MCF 10A (cell line): Measurements from ENCODE around the gene ELP5. TPM values are rescaled to one million over a fixed set of nuclear protein-coding genes. Genes with fewer than 3 reads are reported as not detected.
A peak's percentile ranks its signal among the peaks of the same experiment; 100 is the strongest.

Source experiments
- BruUV-seq: library from RNA; stranded (reverse); fragments of 400-500 nt; replicated peaks from 2 replicates; lab custom pipeline; 2021; lab: Mats Ljungman, UMichigan
- CTCF ChIA-PET: fragments of 300-600 bp; sonication (Branson Sonifier 250); formaldehyde crosslinking; extraction: SDS; loops from one replicate; lab custom pipeline; 2021; ENCODE audit warnings: antibody characterized with exemption, inconsistent platforms; lab: Yijun Ruan, JAX
- POLR2A ChIA-PET: fragments of 300-600, 350-650 bp; sonication (Branson Sonifier 250); formaldehyde crosslinking; extraction: SDS; loops from one replicate; lab custom pipeline; 2020; ENCODE audit warnings: antibody characterized with exemption, inconsistent platforms; lab: Yijun Ruan, JAX
- DNase-seq: peaks from one replicate; pipeline ENCODE4 v3.0.0-alpha.2; 2018; ENCODE audit not compliant: unreplicated experiment
- H3K27ac Mint-ChIP-seq: one replicate; pipeline ENCODE4 v1.8.0; 2022; ENCODE audit warnings: mild to moderate bottlenecking, low read depth, mixed read lengths; ENCODE audit not compliant: unreplicated experiment
- H3K27me3 Mint-ChIP-seq: one replicate; pipeline ENCODE4 v1.8.0; 2022; ENCODE audit warnings: mixed read lengths; ENCODE audit not compliant: insufficient read depth, unreplicated experiment
- H3K36me3 Mint-ChIP-seq: one replicate; pipeline ENCODE4 v1.8.0; 2022; ENCODE audit warnings: mild to moderate bottlenecking, moderate library complexity, mixed read lengths; ENCODE audit not compliant: insufficient read depth, unreplicated experiment
- H3K4me1 Mint-ChIP-seq: one replicate; pipeline ENCODE4 v1.8.0; 2022; ENCODE audit warnings: mixed read lengths; ENCODE audit not compliant: insufficient read depth, unreplicated experiment
- H3K4me3 Mint-ChIP-seq: one replicate; pipeline ENCODE4 v1.8.0; 2022; ENCODE audit warnings: mild to moderate bottlenecking, moderate library complexity, mixed read lengths; ENCODE audit not compliant: unreplicated experiment
- H3K9me3 Mint-ChIP-seq: one replicate; pipeline ENCODE4 v1.8.0; 2022; ENCODE audit warnings: mixed read lengths; ENCODE audit not compliant: unreplicated experiment
- CTCF ChIP-seq: fragments of 200-600 bp; IDR thresholded peaks from one replicate; pipeline ENCODE4 v1.8.0; 2022; ENCODE audit warnings: antibody characterized with exemption, mild to moderate bottlenecking; ENCODE audit not compliant: unreplicated experiment
- intact Hi-C: fragments of 100-400 bp; cut with micrococcal nuclease; formaldehyde crosslinking; loops from 2 replicates; pipeline ENCODE4 v1.14.1; 2022
- total RNA-seq: library from RNA; stranded (reverse); gene quantifications from 2 replicates; pipeline ENCODE4 v1.2.3, GENCODE V29; 2022

The ELP5 gene
- total RNA-seq, 1 experiment from 2014 or later, result 91.3 TPM

GRCh38 chr17:7293159-7293558 lies 41.1 kb downstream of the ELP5 start:
- BruUV-seq, result no TSS peak
- Mint-ChIP-seq H3K27me3 (peaks cover 7% of the 10 kb centered on the region), H3K9me3 (no peaks in the 10 kb centered on the region), H3K36me3 (peaks cover 10% of the 10 kb centered on the region), H3K4me1 (peaks cover 17% of the 10 kb centered on the region), H3K4me3 (peak overlapping the region; percentile 43), H3K27ac (no peak overlapping the region)
- intact Hi-C loops, result no loop called here
- ChIA-PET POLR2A (interaction anchor here (0.9 to 3.1 kb wide), 10 partner anchors 10 to 394 kb away, joined by 3 to 30 read pairs (median 4); partner anchors contain the start of genes GABARAP, NEURL4, SLC2A4 and TP53), CTCF (interaction anchor here (1.2 to 3.6 kb wide), 4 partner anchors 10 to 272 kb away, joined by 3 to 23 read pairs (median 4); partner anchors contain the start of gene SLC2A4)
- peak; percentile 94 for DNase-seq
- TF ChIP-seq CTCF, result no peak

GRCh38 chr17:7293816-7294613 lies 42.0 kb downstream of the ELP5 start:
- peak; percentile 46 for DNase-seq
- peaks cover 10% of the 10 kb centered on the region for H3K36me3 Mint-ChIP-seq
- peak overlapping the region; percentile 43 for H3K4me3 Mint-ChIP-seq
- no peak overlapping the region for H3K27ac Mint-ChIP-seq
- CTCF ChIA-PET, result interaction anchor here (1.2 to 3.6 kb wide), 3 partner anchors 14 to 273 kb away, joined by 3 to 23 read pairs (median 5); partner anchors contain the start of gene SLC2A4
- intact Hi-C loops, result no loop called here
- H3K27me3 Mint-ChIP-seq, result no peaks in the 10 kb centered on the region
- H3K9me3 Mint-ChIP-seq, result no peaks in the 10 kb centered on the region
- peaks cover 17% of the 10 kb centered on the region for H3K4me1 Mint-ChIP-seq
- TF ChIP-seq CTCF, result no peak
- POLR2A ChIA-PET, result interaction anchor here (0.9 to 3.1 kb wide), 9 partner anchors 11 to 393 kb away, joined by 3 to 30 read pairs (median 4); partner anchors contain the start of genes GABARAP, NEURL4, SLC2A4 and TP53
- BruUV-seq, result no TSS peak

- CTCF ChIA-PET, result no interaction called here
- POLR2A ChIA-PET, result no interaction called here
- intact Hi-C loops, result loop anchor here (5.0 kb wide), 1 partner anchor 247 kb away; no protein-coding TSS in a partner anchor
- Mint-ChIP-seq H3K27ac (no peak within 1 kb of the TSS), H3K36me3 (peaks cover 10% of the 10 kb centered on the region), H3K4me3 (peak within 1 kb of the TSS; percentile 63), H3K27me3 (no peaks in the 10 kb centered on the region), H3K9me3 (no peaks in the 10 kb centered on the region), H3K4me1 (peaks cover 17% of the 10 kb centered on the region)
- peak; percentile 74 for DNase-seq
- no TSS peak for BruUV-seq
- no peak for TF ChIP-seq CTCF
These were observed 42.7 kb downstream of the ELP5 start, which contains the start of gene YBX2 for GRCh38 chr17:7294614-7295153. Gene YBX2 (minus strand): TSS chr17:7294639. CDS start chr17:7294500, 139 bp downstream.
